8988T (cell line): ENCODE data around the gene TWIST2.

Experiments used
- DNase-seq: peaks from one replicate; pipeline ENCODE4 v3.0.0; 2011

Gene TWIST2

DNA sequence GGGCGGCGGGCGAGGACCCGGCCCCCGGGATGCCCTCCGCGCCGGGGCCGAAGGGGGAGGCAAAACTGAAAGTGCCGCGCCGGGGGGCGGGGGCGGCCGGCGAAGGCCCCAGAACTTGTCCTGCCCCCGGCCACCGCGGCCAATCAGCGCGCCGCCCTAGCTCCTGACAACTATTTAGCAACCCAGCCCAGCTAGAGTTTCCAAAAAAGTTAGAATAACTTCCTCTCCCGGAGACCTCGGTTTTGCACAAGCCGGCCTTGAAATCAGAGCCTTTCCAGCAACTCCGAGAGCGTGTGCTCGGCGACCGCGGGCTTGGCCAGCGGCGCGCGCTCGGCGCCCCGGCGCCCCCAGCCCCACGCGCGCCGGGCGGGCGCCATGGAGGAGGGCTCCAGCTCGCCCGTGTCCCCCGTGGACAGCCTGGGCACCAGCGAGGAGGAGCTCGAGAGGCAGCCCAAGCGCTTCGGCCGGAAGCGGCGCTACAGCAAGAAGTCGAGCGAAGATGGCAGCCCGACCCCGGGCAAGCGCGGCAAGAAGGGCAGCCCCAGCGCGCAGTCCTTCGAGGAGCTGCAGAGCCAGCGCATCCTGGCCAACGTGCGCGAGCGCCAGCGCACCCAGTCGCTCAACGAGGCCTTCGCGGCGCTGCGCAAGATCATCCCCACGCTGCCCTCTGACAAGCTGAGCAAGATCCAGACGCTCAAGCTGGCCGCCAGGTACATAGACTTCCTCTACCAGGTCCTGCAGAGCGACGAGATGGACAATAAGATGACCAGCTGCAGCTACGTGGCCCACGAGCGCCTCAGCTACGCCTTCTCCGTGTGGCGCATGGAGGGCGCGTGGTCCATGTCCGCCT, at the start of gene TWIST2:
Gene TWIST2 (plus strand): TSS at position 245 of the 850 bp plus-strand sequence. CDS start 131 bp downstream, at position 376.
- no peak for DNase-seq

DNA sequence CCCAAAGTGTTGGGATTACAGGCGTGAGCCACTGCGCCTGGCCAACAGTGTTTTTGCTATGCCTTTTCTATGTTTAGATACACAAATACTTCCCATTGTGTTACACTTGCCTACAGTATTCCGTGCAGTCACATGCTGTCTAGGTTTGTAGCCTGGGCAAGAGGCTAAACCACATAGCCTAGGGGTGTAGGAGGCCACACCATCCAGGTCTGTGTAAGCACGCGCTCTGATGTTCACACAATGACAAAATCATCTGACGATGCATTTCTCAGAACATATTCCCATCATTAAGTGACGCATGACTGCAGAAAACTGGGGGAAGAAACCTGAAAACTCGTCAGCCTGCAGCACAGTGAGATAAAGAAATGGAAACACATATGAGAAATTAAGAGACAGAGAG, 46.1 kb upstream of the TWIST2 start:
- DNase-seq, result no peak

DNA sequence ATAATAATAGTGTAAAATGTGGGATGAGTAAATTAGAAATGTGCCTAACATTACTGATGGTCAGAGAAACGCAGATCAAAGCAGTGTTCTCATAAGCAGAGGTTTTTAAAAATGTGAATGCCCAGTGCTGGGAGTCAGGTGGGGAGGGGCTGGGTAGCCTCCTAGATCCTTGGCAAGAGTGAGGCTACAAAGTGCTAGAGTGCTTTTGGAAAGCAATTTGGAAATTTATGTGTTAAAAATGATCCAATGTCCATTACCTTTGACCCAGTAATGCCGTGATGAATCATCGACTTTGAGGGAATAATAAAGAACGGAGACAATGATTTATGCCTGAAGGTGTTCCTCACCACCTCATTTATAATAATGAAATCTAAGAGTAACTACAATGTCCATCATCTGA, 44.9 kb upstream of the TWIST2 start:
- no peak for DNase-seq

DNA sequence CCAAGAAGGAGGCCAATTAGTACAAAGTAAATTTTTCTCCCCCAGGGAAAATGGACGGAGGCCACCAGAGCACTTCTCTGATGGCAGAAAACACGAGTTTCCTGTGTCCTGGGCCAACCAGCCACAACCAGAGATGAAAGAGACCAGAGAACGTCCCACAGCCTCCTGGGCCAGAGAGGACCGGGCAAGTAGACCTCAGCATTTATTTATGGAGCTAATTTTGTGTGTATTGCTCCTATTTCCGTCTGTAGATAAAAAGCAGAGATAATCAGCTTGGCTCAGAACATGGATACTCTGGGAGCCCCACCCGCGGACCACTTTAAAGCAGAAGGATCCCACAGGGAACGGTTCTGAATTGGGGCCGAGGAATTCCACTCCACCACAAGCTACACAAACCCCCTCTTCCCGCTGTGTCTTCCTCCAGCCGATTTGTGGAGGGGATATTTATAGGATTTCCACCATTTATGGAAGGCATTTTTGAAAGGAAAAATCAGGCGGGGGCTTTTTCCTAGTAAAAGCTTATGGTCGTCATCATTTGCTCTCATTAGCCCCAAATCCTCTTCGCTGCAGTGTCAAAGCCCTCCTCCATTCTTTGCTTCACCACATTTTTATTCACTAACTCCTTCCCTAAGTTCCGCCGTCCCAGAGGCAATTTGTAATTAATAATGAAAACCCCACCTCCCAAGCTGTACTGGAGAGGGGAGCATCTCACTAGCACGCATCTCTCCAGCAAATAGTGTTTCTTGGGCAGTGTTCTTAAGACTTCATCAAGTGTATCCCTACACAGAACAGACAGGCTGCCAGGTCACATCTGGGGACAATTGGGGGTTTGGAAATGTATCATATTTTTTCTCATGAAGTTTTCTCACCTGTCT, 43.7 kb upstream of the TWIST2 start:
- DNase-seq, result no peak

DNA sequence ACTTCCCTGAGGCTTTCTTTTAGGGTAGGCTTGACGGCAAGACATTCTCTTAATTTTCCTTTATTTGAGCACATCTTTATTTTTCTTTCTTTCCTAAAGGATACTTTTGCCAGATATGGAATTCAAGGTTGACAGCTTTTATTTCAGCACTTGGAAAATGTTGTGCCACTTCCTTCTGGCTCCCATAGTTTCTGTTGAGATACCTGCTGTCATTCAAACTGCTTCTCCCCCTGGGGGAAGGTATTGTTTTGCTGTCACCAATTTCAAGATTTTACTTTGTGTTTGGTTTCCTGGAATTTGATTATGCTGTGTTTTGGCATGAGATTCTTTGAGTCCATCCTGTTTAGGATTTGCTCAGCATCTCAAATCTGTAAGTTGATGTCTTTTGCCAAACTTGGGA, 39.1 kb upstream of the TWIST2 start:
- no peak for DNase-seq

DNA sequence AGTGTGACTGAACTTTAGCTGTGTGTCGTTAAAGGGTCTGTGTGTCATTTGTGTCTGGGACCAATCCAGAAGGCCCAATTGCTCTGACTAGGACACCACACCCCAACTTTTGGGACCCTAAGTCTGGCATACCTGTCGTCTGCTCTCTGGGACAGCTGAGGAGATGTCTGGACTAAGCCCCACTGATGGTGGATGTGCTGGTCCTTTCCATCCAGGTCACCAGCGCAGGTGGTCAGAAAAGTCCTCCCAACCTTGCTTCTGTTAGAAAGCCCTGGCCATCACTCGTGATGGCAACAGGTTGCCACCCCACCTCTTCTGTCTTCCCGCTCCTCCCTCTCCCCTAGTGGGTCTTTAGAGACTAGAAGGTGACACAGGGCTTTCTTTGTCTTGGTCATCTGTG, 37.6 kb upstream of the TWIST2 start:
- DNase-seq, result no peak

DNA sequence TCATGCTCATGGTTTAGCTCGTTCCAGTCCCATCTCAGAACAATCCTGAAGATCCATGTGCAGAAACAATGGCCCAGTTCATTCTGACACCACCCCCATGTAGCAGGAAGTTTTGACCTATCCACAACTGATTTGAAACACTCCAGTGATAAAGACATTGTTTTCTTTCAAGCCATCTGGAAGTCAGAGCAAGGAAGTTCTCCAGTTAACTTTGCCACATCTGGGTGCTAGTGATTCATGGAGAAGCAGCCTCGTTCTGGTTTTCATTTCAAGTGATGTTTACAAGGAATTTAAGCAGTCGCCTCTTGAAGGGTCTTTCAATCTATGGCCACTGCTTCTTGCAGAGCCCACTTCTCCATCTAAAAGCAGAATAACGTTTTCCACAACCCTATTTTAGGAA, 36.6 kb upstream of the TWIST2 start:
- no peak for DNase-seq

DNA sequence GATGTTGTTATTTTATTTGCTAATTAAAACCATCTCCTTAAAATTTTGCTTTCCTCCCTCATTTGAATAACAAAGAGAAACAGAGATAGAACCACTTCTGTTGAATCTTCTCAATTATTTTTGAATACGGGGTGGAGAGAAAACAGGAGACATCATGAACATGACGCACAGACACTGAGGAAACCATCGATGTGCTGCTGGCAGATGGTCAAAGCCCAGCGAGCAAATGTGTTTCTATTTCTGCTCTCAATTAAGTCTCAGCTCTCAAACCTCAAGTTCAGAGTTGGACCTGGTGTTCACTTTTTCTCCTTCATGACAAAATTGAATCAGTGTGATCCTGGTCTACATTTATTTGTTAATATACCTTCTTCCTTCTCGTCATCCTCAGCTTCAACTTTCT, 36.1 kb upstream of the TWIST2 start:
- DNase-seq, result no peak

DNA sequence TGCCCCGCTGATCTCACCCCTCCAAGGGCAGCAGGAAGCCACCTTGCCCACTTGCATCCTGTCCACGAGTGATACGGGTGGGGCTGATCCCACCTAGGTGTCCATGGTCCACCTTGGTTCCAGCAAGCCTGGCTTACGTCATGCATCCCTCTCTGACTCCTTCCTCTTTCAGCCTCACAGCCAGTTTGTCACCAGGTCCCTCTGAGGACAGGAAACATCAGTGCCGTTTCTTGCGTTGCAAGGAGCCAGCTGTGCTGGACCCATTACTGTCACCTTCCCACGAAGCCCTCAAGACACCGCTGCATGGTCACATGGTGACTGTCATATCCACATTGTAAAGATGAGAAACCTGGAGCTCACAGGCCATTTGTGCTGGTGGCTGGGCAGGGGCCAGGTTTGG, 34.8 kb upstream of the TWIST2 start:
- no peak for DNase-seq

DNA sequence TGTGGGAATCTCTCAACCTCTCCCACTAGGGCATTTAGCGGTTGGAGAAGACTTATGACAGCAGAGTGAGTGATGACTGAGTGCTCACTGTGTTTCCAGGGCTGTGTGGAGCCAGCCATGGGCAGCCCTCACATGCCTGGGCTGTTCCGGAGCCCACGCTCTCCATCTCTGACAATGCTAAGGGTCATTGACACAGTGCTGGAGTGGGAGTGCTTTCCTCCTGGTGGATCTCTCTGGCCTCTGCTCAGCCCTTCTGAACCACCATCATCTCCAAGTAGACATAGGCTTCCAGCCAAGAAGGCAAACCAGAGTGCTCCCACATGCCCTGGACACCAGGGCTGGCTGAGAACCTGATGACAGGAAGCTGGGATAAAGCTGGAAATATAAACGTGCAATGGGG, 33.1 kb upstream of the TWIST2 start:
- DNase-seq, result no peak

DNA sequence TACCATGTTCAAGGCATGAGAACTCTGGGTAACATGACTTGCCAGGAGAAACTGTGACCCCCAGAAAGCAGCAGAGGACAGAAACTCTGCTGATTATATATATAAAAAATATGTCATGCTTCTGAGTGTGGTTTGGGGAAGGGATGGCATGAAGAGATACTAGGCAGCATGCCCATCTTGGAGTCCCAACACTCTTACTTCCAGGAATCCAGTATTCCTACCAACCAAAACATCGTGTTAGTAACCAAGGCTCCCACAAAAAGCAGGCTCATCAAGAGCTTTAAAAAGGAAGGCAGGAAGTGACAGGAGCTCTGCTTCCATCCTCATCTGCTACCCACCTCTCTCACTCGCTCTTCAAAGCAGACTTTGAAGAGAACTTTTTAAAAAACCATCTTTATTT, 31.6 kb upstream of the TWIST2 start:
- DNase-seq, result no peak

DNA sequence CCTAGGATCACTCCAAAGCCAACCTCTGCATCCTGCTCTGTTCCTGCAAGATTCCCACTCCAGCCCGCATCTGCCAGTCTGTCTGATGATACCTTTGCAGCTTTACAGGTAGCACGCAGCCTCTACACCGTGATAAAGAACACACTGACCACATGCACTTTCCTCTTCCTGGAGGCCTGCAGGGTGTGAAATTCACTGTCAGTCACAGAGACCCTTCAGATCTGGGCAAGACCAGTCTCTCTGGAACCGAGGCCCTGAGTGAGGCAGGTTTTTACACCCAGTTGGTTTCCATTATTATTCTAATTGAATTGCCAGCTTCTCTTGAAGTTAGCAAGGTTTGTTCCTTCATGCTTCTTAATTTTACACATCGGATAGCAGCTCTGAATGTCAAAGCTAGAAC, 30.5 kb upstream of the TWIST2 start:
- DNase-seq, result no peak

DNA sequence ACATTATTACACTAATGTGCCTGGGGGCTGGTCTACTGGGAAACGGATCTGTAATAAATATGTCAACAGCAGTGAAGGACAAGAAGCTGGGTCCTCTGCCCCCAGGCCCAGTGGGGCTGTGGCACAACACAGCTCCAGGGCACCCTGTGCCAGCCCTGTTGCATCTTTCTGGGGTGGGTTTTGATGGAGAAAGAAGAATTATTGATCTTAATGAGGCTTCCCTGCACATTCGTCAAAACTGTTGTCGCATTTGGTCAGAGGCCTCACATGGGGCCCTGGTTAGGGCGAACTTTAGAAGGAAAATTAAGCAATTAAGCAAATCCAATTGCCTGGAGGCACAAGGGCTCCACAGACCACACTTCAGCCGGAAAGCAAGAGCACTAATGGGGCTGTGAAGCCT, 30.0 kb upstream of the TWIST2 start:
- no peak for DNase-seq

DNA sequence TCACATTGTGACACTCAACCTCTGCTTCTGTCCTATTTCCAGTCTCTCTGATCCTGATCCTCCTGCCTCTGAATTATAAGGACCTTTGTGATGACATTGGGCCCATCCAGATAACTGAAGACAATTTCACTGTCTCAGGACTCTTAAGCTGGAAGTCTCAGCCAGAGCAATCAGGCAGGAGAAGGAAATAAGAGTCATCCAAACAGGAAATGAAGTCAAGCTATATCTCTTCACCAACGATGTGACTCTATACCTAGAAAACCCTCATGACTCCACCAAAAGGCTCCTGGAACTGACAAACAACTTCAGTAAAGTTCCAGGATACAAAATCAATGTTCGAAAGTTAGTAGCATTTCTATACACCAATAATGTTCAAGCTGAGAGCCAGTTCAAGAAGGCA, 29.3 kb upstream of the TWIST2 start:
- no peak for DNase-seq

DNA sequence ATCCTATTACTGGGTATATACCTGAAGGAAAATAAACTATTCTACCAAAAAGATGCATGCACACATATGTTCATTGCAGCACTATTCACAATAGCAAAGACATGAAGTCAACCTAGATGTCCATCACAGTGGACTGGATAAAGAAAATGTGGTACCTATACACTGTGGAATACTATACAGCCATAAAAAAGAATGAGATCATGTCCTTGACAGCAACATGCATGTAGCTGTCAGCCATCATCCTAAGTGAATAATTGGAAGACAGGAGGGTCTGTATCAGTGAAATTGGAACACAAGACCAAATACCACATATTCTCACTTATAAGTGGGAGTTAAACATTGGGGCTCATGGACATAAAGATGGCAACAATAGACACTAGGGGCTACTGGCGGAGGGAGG, 27.7 kb upstream of the TWIST2 start:
- DNase-seq, result no peak

DNA sequence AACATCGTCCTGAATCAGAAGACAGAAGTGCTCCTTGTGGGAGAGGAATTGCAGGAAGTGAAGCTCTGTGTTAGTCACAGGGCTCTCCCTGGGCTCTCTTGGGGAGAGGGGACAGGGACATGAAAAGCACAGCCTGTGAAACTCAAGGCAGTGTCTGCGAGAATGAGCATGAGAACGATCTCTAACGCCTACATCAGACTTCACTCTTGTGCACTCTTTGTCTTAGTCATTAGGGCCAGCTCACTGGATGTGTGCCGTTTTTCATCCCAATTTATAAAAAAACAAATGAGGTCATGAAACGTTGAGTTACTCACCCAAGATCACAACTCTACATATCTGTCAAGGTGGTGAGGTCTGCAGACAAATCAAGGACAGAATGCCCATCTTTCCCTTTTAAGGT, 27.0 kb upstream of the TWIST2 start:
- no peak for DNase-seq

DNA sequence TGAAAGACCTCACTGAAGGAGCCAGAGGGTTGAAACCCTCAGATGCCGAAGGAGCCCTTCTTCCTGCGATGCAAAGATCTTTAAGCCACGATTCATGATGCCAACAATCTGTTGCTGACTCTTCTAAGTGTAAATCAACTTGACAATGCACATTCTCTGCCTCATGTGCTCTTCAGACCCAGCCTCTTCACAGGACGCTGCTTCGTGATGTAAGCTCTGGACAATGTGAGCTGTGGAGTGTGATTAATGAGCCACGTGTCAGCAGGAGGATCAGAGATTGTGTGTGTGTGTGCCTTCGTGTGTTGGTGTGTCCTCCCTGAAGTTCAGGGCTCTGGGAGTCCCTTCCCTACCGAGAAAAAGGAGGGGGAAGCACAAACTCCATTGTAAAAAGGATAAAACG, 26.5 kb upstream of the TWIST2 start:
- no peak for DNase-seq

DNA sequence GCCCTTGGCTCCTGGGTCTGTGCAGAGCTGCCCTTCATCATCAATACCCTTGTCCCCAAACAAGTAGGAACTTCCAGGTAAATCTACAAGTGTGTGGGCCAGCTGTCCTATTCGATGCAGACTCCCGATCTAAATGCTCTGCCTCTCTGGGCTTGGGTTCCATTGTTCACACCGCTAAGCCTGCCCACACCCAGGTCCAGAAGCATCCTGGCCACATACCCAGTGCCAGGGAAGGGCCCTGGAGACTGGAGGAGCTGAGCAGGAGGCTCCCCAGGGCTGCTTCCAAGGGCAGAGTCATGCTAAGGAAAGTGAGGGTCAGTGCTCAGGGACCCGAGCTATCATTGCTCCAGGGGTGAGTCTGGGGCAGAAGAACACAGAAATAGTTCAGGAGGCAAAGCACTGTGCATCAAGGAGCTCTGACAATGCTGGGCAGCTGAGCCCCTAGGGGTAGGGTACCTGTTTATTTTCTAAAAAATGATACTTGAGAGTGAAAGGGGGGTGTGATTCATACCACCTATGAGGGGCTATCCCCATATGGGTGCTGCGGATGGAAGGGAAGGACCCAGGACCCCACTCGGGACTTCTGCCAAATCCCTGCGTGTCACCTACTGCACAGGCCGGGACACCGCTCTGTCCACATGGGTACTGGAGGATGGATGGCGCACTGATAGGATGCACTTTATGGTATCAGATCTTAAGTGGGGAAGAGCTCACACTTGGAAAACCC, 25.8 kb upstream of the TWIST2 start:
- no peak for DNase-seq

DNA sequence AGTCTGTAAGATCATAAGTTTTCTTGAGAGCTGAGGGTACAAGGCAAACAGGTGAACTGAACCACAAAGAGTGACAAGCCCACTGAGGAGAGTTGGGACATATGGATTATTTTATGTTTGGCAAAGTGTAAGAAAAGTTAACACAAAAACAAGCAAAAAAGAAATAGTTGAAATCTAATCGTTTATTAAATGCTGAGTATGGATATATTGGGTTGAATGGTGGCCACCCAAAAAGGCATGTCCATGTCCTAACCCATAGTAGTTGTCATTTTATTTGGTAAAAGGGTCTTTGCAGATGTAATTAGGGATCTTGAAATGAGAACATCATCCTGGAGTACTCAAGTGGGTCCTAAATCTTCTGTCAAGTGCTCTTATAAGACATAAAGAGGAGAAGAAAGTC, 24.9 kb upstream of the TWIST2 start:
- no peak for DNase-seq

DNA sequence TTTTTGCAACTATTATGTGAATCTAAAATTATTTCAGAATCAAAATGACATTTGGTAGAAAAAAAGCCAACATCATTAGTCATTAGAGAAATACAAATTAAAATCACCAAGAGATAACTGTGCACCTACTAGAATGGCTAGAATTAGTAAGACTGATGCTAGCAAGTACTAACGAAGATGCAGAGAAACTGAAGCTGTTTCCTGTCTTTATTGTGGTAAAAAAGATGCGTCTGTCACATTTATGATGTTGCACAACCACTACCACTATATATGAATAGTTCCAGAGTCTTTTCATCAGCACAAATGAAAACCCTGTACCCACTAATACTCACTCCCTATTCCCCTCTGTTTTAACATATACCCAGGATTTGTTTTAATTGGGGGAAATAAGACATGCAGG, 16.7 kb upstream of the TWIST2 start:
- DNase-seq, result no peak

DNA sequence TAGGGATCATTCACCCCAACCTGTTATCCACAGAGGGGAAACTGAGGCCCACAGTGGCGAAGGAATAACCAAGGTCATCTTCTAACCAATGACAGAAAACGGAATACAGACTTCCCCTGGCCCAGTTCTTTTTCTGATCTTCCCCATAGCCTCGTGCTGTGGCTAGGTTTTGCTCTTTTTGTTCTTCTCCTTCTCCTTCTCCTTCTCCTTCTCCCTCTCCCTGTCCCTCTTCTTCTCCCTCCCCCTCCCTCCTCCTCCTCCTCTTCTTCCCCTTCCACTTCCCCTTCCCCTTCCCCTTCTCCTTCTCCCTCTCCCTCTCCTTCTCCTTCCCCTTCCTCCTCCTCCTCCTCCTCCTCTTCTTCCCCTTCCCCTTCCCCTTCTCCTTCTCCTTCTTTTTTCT, 12.9 kb upstream of the TWIST2 start:
- no peak for DNase-seq

DNA sequence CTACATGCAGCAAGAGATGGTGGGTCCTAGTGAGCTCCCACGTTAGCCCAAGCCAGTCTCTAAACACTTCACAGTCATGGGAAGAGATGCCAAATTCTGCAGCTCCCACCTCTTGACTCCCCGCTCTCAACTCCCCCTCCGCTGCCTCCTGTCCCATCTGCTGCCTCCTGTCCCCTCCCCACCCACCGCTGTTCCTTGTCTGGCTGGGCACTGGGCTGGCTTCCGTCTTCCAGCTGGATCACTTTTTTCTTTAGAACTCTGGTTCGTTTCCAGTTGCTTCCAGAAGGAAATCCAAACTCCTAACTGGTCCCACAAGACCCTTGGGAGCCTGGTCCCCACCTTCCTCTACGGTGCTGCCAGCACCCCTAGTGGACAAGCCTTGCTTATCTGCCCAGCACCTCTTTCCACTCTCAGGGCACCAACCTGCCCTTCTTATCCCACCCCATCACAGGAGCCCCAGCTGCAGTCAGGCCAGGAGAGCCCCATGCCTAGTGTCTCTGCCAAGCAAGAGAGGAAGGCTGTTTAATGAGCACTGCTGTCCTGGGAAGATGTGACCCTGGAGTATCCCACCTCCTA, 12.1 kb upstream of the TWIST2 start:
- DNase-seq, result no peak

DNA sequence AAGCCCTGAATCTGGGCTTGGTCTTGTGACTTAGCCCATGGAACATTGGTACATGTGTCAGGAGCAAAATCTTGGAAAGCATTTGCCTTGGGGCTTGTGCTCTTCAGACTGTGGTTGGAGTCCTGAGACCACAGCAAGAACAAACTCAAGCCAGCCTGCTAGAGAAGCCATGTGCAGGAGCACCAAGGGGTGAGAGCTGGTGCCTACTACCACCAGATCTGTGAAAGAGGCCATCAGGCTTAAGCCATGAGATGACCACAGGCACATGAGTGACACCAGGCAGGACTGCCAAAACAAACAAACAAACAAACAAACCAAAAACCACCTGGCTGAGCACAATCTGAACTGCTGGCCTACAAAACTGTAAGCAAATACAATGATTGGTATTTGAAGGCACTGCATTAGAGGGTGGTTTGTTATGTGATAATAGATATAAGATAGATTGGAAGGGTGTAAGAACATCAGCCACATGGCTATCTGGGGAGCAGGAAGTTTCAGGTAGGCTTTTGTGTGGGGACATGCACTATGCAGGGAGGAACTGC, 9.0 kb upstream of the TWIST2 start:
- DNase-seq, result no peak
